Effector CD4-positive, alpha-beta T cell (primary cell): ENCODE results near the gene DENND10.
"Not testable (repeated sequence)": the region's sequence is repeated elsewhere in the genome, so short reads cannot be mapped to it uniquely, and the experiment has no call there.

Experiments
- DNase-seq: peaks from one replicate; pipeline ENCODE4 v3.0.0-alpha.2; 2020

The DENND10 gene

GRCh38 chr10:119132521-119133345 lies 28.8 kb downstream of the DENND10 start:
- no peak for DNase-seq

GRCh38 chr10:119133949-119134348 lies 30.0 kb downstream of the DENND10 start:
- no peak for DNase-seq

GRCh38 chr10:119135513-119135881 lies 31.6 kb downstream of the DENND10 start:
- no peak for DNase-seq

GRCh38 chr10:119136084-119136483 lies 32.2 kb downstream of the DENND10 start:
- no peak for DNase-seq

GRCh38 chr10:119137878-119138277 lies 34.0 kb downstream of the DENND10 start:
- not testable (repeated sequence) for DNase-seq

GRCh38 chr10:119138346-119139306 lies 34.7 kb downstream of the DENND10 start:
- DNase-seq: no peak

- peak; percentile 37 for DNase-seq
Measured at GRCh38 chr10:119139464-119140067, 35.7 kb downstream of the DENND10 start.

- no peak for DNase-seq
Measured at GRCh38 chr10:119140603-119141245, 36.8 kb downstream of the DENND10 start.

- no peak for DNase-seq
Measured at GRCh38 chr10:119143657-119144056, 39.7 kb downstream of the DENND10 start.

- DNase-seq: no peak
Measured at GRCh38 chr10:119149157-119149556, 45.2 kb downstream of the DENND10 start.

GRCh38 chr10:119149729-119150128 lies 45.8 kb downstream of the DENND10 start:
- no peak for DNase-seq

GRCh38 chr10:119151601-119152000 lies 47.7 kb downstream of the DENND10 start:
- not testable (repeated sequence) for DNase-seq

GRCh38 chr10:119153041-119153440 lies 49.1 kb downstream of the DENND10 start:
- no peak for DNase-seq

- DNase-seq: no peak
Measured at GRCh38 chr10:119153661-119154060, 49.7 kb downstream of the DENND10 start.

GRCh38 chr10:119159332-119159731 lies 55.4 kb downstream of the DENND10 start:
- no peak for DNase-seq

GRCh38 chr10:119161680-119162451 lies 58.0 kb downstream of the DENND10 start:
- no peak for DNase-seq

- DNase-seq: no peak
Measured at GRCh38 chr10:119162452-119163092, 58.7 kb downstream of the DENND10 start.

- peak; percentile 72 for DNase-seq
Measured at GRCh38 chr10:119165171-119166117, 61.5 kb downstream of the DENND10 start, which contains the start of gene SFXN4. SFXN4 (minus strand) TSS chr10:119165714; CDS start chr10:119165647, 67 bp downstream.

- DNase-seq: no peak
Measured at GRCh38 chr10:119166118-119166500, 62.2 kb downstream of the DENND10 start.

GRCh38 chr10:119166564-119166963 lies 62.7 kb downstream of the DENND10 start:
- DNase-seq: no peak
